ENCODE results near the gene RBMS2.
"Not testable (repeated sequence)": the region's sequence is repeated elsewhere in the genome, so short reads cannot be mapped to it uniquely, and the experiment has no call there.

The RBMS2 gene, protein sequence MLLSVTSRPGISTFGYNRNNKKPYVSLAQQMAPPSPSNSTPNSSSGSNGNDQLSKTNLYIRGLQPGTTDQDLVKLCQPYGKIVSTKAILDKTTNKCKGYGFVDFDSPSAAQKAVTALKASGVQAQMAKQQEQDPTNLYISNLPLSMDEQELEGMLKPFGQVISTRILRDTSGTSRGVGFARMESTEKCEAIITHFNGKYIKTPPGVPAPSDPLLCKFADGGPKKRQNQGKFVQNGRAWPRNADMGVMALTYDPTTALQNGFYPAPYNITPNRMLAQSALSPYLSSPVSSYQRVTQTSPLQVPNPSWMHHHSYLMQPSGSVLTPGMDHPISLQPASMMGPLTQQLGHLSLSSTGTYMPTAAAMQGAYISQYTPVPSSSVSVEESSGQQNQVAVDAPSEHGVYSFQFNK

DNA sequence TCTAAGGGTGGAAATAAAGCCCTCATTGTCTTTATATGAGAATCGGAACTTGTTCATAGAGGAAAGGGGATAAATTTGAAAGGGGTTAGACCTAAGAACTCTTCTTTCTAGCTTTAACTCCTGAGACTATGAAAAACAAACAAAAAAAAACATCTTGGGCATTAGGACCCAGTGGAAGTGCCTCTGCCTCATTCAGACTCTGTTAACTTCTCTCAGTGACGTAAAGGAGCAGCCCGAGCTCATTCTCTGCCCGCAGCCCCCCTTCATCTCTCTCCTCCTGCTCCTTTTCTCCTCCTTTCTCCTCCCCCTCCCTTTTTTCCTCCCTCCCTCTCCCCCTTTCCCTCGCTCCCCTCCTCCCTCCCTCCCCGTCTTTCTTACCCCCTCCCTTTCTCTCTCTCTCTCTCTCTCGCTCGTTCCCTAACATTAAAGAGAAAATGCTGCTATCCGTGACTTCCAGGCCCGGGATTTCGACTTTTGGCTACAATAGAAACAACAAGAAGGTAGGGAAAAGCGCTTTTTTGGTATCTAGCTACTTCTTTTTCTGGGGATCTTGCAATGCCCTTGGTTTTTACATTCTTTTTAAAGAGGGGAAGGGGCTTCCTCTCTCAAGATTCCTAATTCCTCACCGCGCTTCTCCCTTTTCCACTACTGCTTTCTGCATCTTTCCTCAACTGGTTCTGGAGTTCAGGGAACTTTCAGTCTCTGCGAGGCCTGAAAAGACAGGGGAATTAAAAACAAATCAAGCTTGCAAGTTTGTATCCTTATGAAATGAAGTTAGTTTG is at the start of gene RBMS2:
Gene RBMS2, plus strand, starts transcription at position 231 of the 782 bp plus-strand sequence. Its CDS starts 204 bp downstream, at position 435.
- Mint-ChIP-seq H3K36me3 (ENCODE audit: low read depth) (no peaks in the 10 kb centered on the region), H3K27ac (peak within 1 kb of the TSS; percentile 35), H3K4me3 (peak within 1 kb of the TSS; percentile 79), H3K27me3 (no peaks in the 10 kb centered on the region), H3K4me1 (ENCODE audit: low read depth) (peaks cover 34% of the 10 kb centered on the region), H3K9me3 (no peaks in the 10 kb centered on the region)
- no peak for DNase-seq

DNA sequence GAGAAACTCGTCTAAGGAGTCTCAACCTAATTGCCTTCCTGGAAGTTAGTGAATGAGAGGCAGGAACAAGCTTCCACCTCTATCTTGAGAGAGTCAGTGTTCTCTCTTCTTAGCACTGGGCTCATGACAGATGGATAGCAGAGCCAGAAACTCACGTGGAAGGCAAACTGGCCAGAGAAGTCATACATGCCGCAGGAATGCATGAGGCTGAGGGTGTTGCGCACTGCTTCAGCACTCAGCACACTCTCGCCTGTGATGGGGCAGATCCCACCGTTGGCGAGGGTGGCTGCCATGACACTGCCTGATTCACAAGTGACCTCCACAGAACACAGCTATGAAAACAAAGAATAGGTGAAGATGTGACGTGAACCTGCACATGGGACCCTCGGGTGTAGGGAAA is 47.2 kb upstream of the RBMS2 start:
- Mint-ChIP-seq H3K4me1 (ENCODE audit: low read depth) (peaks cover 32% of the 10 kb centered on the region), H3K27ac (peak overlapping the region; percentile 4), H3K27me3 (no peaks in the 10 kb centered on the region), H3K36me3 (ENCODE audit: low read depth) (peaks cover 63% of the 10 kb centered on the region), H3K4me3 (no peak overlapping the region), H3K9me3 (no peaks in the 10 kb centered on the region)
- no peak for DNase-seq

DNA sequence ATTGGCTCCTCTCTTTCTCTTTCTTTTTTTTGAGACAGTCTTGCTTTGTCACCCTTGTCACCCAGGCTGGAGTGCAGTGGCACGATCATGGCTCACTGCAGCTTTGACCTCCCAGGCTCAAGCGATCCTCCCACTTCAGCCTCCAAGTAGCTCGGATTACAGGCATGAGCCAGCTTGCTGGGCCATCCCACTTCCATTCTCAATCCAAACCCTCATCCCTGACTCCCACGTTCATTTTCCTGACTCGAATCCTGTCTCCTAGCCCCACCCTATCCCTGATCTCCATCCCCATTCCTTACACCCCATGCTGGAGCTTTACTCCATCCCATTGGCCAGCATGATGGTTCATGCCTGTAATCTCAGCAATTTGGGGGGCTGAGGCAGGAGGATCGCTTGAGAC is 45.5 kb upstream of the RBMS2 start:
- no peaks in the 10 kb centered on the region for H3K9me3 Mint-ChIP-seq
- H3K36me3 Mint-ChIP-seq (ENCODE audit: low read depth) = peaks cover 51% of the 10 kb centered on the region
- no peak overlapping the region for H3K4me3 Mint-ChIP-seq
- DNase-seq = no peak
- peaks cover 25% of the 10 kb centered on the region for H3K4me1 Mint-ChIP-seq (ENCODE audit: low read depth)
- no peaks in the 10 kb centered on the region for H3K27me3 Mint-ChIP-seq
- H3K27ac Mint-ChIP-seq = peak overlapping the region; percentile 35

DNA sequence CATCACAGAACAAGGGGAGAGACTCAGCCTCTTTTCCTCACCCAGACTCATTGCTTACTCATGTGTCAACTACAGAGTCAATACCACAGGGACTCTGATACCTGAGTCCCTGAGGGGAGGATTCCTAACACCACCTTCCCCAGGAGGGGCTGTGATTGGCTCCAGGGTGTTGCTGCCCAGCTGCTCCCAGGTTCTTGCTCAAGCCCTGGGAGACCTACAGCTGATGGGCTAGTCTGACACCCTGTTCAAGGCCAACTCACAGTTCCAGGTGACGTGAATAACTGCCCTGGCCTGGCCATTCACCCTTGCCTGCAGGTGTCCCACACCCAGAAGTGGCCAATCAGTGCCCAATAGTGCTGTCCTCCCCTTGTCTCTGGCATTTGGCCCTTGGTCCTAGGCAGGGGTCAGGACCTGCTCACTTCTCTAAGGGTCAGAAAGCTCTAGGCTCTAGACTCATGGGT is 44.6 kb upstream of the RBMS2 start:
- DNase-seq = no peak
- H3K36me3 Mint-ChIP-seq (ENCODE audit: low read depth) = peaks cover 42% of the 10 kb centered on the region
- peak overlapping the region; percentile 63 for H3K27ac Mint-ChIP-seq
- H3K4me3 Mint-ChIP-seq = no peak overlapping the region
- no peaks in the 10 kb centered on the region for H3K27me3 Mint-ChIP-seq
- H3K4me1 Mint-ChIP-seq (ENCODE audit: low read depth) = peaks cover 16% of the 10 kb centered on the region
- no peaks in the 10 kb centered on the region for H3K9me3 Mint-ChIP-seq

DNA sequence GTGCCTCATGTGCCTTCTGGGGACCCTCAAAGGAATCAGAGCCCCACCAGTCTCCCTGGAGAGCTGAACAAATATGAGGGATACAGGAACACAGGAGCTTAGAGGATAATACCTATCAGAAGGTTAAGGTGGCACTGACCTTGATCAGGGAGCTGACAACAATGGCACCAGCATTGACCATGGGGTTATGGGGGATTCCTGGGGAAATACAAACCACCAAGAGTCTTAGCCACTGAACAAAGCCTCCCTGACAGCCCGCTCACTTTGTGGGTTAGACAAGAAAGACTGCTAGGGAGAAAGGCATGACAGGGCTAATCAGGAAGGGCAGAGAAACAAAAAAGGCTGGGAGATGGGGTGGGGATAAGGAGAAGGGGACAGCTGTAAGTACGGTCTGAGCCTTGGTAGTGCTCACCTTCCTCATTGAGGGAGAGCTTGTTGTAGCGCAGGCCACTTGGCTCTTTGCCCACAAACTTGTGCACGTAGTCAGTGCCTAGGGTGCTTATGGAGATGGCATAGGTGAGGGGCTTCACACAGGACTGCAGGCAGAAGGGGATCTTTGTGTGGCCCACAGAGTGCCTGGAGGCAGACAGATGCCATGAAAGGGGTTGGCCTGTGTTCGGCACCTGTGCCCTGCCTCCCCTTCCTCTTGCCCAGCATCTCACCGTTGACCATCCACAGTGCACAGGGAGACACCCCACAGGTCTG is 43.9 kb upstream of the RBMS2 start:
- Mint-ChIP-seq H3K9me3 (no peaks in the 10 kb centered on the region), H3K27me3 (no peaks in the 10 kb centered on the region), H3K27ac (no peak overlapping the region), H3K4me3 (no peak overlapping the region), H3K4me1 (ENCODE audit: low read depth) (peaks cover 13% of the 10 kb centered on the region), H3K36me3 (ENCODE audit: low read depth) (peaks cover 36% of the 10 kb centered on the region)
- no peak for DNase-seq

DNA sequence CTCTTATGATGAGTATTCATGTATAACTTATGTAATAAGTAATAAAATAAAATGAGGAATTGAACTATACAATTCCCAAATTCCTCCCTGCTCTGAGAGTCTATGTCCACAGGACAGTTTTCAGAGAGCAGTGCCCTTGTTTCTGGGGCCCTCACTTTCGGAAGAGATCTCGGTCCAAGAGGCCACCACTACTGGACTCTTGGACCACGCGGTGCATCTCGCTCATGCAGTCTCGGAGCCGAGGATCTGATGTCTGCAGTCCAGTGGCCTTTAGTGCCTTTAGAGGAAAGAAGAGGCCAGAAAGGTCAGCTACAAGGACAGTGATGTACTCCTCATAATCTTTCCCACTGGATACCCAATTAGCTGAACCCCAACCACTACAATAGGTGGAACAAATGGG is 42.0 kb upstream of the RBMS2 start:
- H3K4me1 Mint-ChIP-seq (ENCODE audit: low read depth) = peaks cover 11% of the 10 kb centered on the region
- H3K27ac Mint-ChIP-seq = no peak overlapping the region
- no peaks in the 10 kb centered on the region for H3K9me3 Mint-ChIP-seq
- H3K36me3 Mint-ChIP-seq (ENCODE audit: low read depth) = peaks cover 17% of the 10 kb centered on the region
- H3K27me3 Mint-ChIP-seq = no peaks in the 10 kb centered on the region
- H3K4me3 Mint-ChIP-seq = no peak overlapping the region
- DNase-seq = no peak

DNA sequence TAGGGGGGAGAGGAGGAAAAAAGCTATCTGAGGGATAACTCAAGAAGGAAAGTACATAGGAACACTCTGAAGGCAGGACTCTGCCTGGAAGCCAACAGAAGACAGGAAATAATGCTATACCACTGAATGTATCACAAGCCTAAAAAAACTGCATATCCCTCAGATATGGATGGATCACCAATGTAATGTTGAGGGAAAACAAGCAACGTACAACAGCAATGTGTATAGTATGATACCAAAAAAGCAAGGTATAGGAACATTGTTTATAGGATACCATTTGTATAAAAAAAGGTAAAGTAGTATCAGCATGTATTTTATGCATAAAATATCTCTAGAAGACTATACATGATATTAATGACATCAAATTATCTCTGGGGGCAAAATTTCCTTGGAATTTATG is 37.1 kb upstream of the RBMS2 start:
- no peak overlapping the region for H3K27ac Mint-ChIP-seq
- H3K4me1 Mint-ChIP-seq (ENCODE audit: low read depth) = peaks cover 30% of the 10 kb centered on the region
- H3K36me3 Mint-ChIP-seq (ENCODE audit: low read depth) = peaks cover 2% of the 10 kb centered on the region
- no peak for DNase-seq
- H3K9me3 Mint-ChIP-seq = peaks cover 5% of the 10 kb centered on the region
- H3K27me3 Mint-ChIP-seq = peaks cover 22% of the 10 kb centered on the region
- no peak overlapping the region for H3K4me3 Mint-ChIP-seq

DNA sequence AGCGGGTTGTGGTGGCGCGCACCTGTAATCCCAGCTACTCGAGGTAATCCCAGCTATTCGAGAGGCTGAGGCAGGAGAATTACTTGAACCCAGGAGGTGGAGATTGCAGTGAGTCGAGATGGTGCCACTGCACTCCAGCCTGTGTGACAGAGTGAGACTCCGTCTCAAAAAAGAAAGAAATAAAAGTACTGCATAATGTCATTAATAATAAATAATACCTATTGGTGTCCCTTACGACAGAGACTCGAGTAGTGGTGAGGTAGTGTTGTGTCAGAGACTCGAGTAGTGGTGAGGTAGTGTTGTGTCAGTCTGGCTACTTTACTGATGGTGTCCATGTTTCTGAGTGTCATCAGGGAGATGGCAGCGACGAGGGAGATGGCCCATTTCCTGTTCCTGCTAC is 34.9 kb upstream of the RBMS2 start:
- Mint-ChIP-seq H3K4me1 (ENCODE audit: low read depth) (peaks cover 21% of the 10 kb centered on the region), H3K27me3 (peaks cover 41% of the 10 kb centered on the region), H3K4me3 (no peak overlapping the region), H3K9me3 (peaks cover 5% of the 10 kb centered on the region), H3K36me3 (ENCODE audit: low read depth) (no peaks in the 10 kb centered on the region), H3K27ac (no peak overlapping the region)
- DNase-seq = no peak

DNA sequence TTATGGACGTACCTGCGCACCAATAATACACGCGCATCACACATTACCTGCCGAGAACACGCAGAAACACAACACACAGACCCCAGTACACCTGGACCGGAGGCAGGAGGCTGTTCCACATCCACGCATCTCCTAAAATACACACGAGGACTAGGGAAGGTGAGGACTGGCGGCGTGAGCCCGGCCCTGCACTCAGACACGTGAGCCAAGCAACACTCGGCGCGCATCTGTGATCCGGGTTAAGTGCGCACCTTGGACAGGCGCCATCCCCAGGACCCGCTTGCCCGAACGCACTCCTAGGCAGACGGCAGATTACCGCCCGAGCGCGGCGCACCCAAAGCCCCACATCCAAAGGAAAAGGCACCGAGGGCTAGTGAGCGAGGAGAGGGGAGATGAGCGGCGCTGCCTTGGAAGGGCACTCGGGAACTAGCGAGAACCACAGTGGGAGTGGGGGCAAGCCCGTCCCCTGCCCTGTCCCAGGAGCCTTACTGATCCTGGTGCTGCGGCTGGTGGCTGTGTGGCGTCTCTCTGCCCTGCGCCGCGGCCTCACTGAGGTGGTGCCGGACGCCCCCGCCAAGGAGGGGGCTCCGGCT is 34.1 kb upstream of the RBMS2 start:
- peaks cover 5% of the 10 kb centered on the region for H3K9me3 Mint-ChIP-seq
- H3K4me3 Mint-ChIP-seq = peak overlapping the region; percentile 78
- DNase-seq = no peak
- peaks cover 21% of the 10 kb centered on the region for H3K4me1 Mint-ChIP-seq (ENCODE audit: low read depth)
- H3K27me3 Mint-ChIP-seq = peaks cover 43% of the 10 kb centered on the region
- H3K27ac Mint-ChIP-seq = no peak overlapping the region
- H3K36me3 Mint-ChIP-seq (ENCODE audit: low read depth) = no peaks in the 10 kb centered on the region

DNA sequence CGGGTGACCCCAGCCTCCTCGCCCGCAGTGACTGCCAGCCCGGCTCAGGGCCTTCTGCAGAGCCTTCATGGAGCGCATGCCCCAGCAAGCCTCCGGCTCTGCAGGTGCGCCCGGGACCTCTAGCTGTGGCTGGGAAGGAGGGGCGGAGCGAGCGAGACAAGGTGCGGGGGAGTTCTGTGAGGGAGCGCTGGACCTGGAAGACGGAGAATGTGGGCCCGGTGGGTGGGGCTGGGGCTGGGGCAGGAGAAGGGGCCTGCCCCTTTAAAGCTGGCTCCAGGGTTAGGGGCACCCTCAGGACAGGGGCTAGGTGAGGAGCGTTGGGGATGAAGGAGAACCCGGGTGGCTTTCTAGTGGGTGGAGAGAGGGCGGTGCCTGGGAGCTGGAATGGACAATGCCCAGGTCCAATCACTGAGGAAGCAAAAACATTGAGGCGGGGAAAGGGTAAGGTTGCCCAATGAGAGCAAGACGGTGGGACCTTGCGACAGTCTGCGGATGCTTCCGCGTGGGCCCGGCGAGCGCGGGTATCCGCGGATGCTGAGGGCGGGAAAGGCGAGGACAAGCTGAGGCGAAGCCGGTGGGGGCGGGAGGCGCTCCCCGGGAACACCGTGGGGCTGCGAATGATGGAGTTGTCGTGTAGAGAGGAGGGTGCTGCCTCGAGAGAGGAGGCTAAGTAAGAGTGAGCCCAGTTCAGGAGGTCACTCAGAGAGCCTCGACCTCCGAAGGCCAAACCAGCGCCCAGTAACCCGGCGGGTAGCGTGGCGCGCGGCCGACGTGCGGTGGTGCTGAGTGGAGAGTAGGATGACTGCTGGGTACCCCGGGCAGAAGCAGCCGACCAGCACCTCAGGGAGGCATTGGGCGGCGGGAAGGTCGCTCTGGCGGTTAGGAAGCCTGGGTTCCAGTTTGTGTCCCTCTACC is 33.3 kb upstream of the RBMS2 start, which contains the start of gene GLS2:
Gene GLS2, minus strand, starts transcription at position 121 of the 915 bp plus-strand sequence. Its CDS starts 43 bp downstream, at position 78.
- Mint-ChIP-seq H3K36me3 (ENCODE audit: low read depth) (no peaks in the 10 kb centered on the region), H3K27me3 (peaks cover 46% of the 10 kb centered on the region), H3K4me1 (ENCODE audit: low read depth) (peaks cover 21% of the 10 kb centered on the region), H3K4me3 (peak within 1 kb of the TSS; percentile 78), H3K9me3 (peaks cover 5% of the 10 kb centered on the region), H3K27ac (peak within 1 kb of the TSS; percentile 39)
- peak; percentile 83 for DNase-seq

DNA sequence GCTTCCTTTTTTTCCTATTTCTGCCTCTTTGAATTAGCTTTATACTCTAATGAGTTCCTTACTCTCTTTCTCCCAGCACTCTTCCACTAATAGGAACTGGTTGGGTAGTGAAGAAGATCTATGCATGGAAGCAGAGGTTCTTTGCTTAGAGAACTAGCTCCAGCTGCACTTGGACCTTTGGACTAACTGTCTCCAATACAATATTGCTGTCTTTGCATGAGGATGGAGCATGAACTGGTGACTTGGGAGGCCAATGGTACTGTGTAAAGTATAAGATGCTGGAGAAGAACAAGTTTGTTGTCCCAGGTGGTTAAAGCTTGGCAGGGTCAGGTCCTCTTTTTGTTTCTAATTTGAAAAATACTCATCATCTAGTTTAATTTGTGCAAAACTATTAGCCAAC is 31.3 kb upstream of the RBMS2 start:
- H3K27me3 Mint-ChIP-seq = peaks cover 47% of the 10 kb centered on the region
- no peak overlapping the region for H3K4me3 Mint-ChIP-seq
- peaks cover 21% of the 10 kb centered on the region for H3K4me1 Mint-ChIP-seq (ENCODE audit: low read depth)
- no peak for DNase-seq
- no peak overlapping the region for H3K27ac Mint-ChIP-seq
- H3K36me3 Mint-ChIP-seq (ENCODE audit: low read depth) = no peaks in the 10 kb centered on the region
- H3K9me3 Mint-ChIP-seq = peaks cover 5% of the 10 kb centered on the region

DNA sequence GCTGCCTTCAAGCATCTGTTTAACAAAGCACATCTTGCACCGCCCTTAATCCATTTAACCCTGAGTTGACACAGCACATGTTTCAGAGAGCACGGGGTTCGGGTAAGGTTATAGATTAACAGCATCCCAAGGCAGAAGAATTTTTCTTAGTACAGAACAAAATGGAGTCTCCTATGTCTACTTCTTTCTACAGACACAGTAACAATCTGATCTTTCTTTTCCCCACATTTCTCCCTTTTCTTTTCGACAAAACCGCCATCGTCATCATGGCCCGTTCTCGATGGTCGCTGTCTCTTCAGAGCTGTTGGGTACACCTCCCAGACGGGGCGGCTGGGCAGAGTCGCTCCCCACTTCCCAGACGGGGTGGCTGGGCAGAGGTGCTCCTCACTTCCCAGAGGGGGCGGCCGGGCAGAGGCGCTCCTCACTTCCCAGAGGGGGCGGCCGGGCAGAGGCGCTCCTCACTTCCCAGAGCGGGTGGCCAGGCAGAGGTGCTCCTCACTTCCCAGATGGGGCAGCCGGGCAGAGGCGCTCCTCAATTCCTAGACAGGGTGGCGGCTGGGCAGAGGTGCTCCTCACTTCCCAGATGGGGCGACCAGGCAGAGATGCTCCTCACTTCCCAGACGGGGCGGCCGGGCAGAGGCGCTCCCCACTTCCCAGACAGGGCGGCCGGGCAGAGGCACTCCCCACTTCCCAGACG is 28.1 kb upstream of the RBMS2 start:
- not testable (repeated sequence) for H3K36me3 Mint-ChIP-seq (ENCODE audit: low read depth); H3K4me1 Mint-ChIP-seq (ENCODE audit: low read depth); DNase-seq; H3K4me3 Mint-ChIP-seq; H3K27ac Mint-ChIP-seq; H3K9me3 Mint-ChIP-seq
- peaks cover 36% of the 10 kb centered on the region for H3K27me3 Mint-ChIP-seq

DNA sequence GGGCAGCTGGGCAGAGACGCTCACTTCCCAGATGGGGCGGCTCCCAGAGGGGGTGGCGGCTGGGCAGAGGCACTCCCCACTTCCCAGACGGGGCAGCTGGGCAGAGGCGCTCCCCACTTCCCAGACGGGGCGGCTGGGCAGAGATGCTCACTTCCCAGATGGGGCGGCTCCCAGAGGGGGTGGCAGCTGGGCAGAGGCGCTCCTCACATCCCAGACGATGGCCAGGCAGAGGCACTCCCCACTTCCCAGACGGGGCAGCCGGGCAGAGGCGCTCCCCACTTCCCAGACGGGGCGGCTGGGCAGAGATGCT is 27.6 kb upstream of the RBMS2 start:
- H3K4me1 Mint-ChIP-seq (ENCODE audit: low read depth); H3K4me3 Mint-ChIP-seq; H3K27ac Mint-ChIP-seq; H3K9me3 Mint-ChIP-seq; H3K36me3 Mint-ChIP-seq (ENCODE audit: low read depth); DNase-seq: not testable (repeated sequence)
- peaks cover 31% of the 10 kb centered on the region for H3K27me3 Mint-ChIP-seq

Data from activated T-cell treated with anti-CD3 and anti-CD28 coated beads, Interleukin-2, amount 50 U/mL, for 24 hours (primary cell).